HCEC 1CT (cell line): ENCODE results near the gene MYO1A.
"Not testable (repeated sequence)": the region's sequence is repeated elsewhere in the genome, so short reads cannot be mapped to it uniquely, and the experiment has no call there.

Source experiments
- DNase-seq: peaks from one replicate; pipeline ENCODE4 v3.0.0-alpha.2; 2017

MYO1A gene

DNA sequence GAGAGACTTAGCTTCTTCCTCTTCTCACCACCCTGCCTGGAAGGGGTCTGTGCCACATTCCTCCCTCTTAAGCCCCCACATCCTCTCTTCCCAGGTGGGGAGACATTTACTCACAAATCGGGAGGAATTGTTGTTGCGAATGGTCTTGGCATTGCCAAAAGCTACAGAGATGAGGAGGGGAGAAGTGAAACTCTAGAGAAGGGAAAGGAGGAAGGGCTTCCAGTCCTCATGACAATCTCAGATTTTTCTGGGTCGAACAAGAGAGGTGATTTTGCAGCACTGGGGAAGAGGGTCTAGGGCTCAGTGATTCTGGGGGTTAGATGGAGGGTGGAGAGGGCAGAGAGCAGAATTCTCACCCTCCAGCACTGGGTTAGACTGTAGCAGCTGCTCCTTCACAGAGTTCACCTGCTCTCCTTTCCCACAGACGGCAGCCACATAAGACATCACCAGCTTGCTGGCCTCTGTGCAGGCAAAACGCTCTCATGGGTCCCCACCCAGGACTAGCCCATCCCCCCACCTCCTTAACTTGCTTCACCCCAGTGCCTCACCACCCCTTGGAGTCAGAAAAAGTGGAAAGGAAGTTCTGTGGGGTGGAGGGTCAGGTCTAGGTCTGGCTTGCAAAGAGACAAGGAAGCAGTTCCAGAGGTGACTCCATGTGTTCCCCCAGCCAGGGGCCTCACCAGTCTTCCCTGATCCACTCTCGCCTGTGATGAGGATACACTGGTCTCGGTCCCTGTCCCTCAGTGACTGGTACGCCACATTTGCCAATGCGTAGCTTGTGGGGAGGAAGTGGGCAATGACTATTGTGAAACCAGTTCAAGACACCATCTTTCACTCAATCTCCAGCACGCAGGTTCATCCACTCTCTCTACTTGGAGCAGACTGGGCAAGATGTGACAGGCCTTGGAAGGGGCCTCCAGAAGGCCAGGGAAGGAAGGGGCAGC lies 2.7 kb downstream of the MYO1A start:
- DNase-seq = no peak

DNA sequence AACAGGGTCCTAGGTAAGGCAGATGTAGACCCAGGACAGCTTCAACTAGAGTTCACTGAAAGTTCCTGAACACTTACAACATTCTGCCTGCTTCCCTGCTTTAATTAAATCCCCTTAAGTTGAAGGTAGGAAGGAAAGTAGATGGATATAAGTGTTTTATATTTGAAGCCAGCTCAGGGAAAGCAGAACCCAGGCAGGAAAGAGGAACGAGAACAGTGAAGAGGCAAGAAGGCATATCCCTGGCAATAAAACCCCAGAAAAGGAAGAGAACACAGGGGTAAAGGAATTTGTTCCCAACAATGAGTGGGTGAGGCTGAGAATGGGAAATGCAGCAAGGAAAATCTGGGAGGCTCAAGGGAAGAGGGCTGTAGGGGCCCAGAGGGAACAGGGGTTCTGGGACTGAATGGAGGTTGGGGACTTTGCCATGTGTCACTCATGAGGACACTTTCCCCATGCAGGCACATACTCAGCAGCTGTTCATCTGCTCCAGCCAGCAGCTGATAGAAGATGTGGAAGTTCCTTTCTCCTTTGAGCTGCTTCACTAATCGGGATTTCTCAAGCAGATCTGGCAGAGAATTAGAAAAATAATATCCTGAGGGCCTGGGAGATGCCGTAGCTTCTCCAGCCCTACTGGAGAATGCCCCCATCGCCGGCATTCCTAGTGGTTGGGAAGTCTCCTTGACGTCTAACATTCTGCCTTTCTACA lies 3.7 kb downstream of the MYO1A start:
- no peak for DNase-seq

DNA sequence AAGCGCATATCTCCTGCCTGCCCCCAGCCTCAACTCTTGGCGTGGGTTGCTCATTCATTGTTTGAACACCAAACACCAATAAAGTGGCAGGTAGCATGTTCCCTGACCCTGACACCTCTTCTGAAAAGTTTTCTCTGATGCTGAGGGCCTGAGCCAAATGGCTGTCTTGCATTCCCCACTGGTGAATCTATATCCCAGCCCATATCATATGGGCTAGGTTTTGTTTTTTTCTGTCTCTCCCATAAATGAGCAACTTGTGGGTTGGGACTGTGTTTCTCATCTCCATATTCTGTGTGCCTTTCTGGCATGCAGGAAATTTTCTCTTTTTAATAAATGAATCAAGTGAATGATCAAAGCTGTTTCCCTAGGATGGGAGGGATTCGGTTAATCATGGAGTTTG lies 5.0 kb downstream of the MYO1A start:
- DNase-seq = peak; percentile 14

DNA sequence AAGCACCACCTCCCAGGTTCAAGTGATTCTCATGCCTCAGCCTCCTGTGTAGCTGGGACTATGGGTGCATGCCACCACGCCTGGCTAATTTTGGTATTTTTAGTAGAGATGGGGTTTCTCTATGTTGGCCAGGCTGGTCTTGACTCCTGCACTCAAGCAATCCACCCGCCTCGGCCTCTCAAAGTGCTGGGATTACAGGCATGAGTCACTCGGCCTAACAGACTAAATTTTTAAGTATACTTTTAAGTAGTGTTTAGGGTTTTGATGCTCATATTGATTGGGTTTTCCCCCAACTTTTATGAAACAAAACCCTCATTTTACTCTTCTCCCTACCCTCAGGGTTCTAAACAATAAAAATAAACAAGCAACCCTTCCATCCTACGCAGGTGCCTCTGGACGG lies 5.5 kb downstream of the MYO1A start:
- no peak for DNase-seq

DNA sequence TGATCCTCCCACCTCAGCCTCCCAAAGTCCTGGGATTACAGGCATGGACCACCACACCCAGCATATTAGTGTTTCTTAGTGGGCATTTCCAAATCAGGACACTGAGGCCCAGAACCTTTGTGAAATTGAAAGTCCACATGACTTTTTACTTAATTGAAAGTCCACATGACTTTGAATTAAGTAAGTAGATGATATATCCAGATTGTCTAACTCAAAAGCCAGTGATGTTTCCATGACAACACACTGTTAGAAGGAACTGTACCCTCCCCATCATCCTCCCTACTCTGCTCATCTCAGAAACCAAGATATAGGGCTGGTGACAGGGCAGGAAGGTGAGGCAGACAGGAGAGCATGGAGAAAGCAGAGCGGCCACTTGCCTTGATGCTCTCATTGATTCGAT lies 7.2 kb downstream of the MYO1A start:
- no peak for DNase-seq

DNA sequence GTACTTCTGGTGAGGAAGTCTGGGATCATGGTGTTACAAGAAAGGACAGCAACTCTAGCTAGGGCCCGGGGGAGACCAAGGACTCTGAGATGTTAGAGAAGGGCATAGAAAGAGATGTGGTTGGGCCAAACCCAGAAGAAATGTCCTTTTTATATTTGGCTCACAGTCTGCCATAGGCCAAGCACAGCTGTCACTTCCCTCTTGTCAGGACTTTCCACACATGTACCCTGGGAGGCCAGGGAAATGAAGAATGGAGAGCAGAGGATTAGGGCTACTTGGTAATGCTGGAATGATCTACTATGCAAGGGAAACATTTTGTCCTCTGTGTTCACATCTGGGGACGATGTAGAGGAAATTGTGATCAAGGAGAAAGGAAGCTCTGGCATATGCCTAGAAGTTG lies 9.2 kb downstream of the MYO1A start:
- DNase-seq = no peak

DNA sequence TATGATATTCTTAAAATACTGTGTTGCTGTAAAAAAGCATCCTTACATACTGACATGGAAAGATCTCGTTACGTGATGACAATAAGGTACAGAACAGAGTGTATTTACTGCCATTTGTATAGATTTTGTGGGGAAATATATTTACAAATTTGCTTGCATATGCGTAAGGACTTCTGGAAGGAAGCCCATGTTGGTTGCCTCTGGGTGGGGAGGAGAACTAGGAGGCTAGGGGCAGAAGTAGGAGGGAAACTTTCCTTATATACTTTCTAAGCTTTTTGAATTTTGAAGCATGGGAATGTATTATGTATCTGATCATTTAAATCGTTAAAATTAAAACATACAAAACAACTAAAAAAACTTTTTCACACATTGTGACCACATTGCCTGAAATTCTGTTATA lies 9.7 kb downstream of the MYO1A start:
- DNase-seq = no peak

DNA sequence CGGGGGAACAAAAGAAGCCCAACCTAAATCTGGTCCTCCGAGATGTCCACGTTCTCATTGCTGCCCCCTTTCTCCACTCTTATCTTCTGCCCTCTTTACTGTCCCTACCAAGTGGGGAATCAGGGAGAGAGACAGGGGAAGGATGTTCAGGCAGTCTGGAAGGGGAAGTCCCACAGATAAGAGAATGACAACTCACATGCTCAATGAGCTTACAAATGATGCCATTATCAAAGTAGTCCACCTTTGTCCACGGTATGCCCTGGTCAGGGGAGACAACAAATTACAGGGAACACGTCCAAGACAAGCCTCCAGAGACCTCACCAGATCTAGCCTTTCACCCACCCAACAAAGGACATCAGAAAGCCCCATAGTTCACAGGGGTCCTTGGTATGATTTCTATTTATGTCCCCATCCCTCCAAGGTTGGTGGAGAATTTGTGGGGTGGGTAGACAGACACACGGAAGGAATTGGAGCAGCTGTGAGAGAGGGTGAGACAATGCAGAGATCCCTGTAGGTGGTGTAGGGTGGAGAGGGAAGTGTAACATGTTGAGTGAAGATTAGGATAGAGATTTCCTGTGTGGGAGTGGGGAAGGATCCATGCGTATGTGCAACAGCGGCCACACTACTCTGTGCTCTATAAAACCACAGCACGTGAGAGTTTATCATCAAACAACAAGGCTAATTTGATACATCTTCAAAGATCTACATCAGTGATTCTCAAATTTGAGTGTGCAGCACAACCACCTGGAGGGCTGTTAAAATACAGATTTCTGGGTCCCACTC lies 10.7 kb downstream of the MYO1A start:
- no peak for DNase-seq

DNA sequence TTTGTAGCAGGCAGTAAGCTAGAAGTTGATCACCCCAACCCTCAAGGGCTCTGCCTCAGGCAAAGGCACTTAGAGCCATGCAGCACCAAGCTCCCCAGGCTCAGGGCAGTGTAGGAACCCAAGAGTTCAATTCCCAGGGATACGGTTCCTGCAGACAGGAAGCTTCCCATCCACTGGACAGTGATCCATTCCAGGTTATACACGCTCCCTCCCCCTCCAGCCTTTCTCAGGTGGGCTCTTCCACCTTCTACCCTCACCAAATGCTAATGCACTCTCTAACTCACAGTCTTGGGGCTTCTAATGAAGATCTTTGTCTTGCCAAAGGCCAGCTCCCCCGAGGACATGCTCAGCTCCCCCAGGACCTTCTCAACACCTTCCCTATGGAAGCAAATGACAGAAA lies 12.7 kb downstream of the MYO1A start:
- DNase-seq = no peak

DNA sequence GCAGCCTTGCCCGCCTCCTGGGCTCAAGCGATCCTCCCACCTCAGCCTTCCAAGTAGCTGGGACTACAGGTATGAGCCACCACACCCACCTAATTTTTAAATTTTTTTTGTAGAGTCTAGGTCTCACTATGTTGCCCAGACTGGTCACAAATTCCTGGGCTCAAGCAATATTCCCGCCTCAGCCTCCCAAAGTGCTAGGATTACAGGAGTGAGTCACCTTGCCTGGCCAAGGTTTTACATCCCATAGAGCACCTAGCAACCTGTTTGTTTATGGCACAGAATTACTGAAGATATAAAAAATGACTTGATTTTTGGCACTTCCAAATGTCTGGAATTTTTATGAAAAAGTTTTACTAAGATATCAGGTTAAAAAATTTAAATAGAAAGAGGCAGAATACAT lies 16.5 kb downstream of the MYO1A start:
- no peak for DNase-seq

DNA sequence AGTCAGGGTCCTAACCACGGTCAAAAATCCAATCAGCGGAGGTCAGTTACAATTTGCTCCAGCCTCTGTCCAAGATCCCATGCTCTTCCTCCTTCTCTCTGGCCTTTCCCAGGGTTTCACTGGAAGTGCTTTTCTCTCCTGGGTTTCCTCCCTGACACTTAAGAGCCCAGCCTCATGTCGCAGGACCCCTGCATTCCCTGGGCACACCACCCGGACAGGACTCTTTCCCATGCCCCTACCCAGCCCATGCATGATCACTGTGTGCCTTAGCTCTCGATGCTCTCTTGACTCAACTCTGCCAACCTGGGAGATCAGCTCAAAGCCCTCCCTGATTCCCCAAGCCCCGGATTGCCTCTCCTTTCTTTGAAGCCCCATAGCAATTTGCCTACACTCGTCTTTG lies 18.1 kb downstream of the MYO1A start:
- DNase-seq = no peak

DNA sequence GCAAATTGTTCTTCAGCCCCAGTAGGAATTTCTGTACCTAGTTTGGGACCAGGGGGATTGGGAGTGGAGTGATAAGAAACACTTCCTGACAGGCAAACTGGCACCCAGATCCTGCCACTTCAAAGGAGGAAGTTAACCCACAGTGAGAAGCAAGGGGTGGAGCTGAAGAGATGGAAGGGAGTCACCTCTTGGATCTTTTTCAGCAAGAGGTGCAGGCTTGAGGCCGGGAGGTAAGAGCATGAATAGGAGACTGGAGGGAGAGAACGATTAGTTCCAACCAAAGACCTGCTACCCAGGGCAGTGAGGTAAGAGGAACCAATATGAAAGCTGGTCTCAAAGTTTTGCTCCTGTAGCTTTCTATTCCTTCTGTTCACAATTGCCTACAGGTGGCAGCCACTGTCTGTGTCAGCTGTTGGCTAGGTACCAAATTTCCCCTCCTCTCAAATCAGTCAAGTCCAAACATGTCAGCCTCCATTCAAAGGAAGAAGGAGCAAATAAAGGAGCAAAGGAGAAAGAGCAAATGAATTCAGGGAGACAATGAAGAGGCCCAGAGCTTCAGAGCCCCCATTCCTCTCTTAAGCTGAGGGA lies 18.7 kb downstream of the MYO1A start:
- no peak for DNase-seq

DNA sequence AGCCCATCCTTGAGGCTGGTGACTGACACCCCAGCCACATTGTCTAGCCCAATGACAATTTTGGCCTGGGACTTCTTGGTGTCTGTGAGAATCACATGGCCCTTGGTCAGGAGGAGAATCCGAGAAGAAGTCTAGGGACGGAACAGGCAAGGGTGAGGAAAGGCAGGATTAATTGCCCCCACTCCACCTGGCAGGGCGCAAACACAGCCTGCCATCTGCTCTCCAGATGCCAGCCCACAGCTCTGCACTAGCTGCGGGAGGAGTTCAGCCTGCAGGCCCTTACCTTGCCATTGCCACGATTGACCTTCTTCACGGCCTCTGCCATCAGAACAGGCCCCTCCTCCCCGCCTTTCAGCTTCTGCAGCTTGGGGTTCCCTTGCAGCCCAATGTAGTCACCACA lies 20.5 kb downstream of the MYO1A start:
- no peak for DNase-seq

DNA sequence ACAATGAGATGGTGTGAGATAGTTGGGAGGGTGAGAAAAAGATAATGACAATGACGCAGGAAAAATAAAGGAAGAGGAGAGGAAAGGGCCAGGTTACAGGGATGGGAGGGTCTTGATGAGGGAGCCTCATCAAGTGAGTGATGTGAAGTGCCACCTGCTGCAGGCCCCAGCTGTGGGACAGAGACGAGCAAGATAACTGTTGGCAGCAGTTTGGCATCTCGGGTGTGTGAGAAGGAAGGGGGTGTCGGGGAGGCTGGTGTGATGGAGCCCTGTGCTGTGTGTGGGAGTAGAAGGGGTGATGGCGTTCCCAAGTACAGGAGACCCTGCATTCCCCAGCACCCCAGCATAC lies 22.1 kb downstream of the MYO1A start:
- no peak for DNase-seq

DNA sequence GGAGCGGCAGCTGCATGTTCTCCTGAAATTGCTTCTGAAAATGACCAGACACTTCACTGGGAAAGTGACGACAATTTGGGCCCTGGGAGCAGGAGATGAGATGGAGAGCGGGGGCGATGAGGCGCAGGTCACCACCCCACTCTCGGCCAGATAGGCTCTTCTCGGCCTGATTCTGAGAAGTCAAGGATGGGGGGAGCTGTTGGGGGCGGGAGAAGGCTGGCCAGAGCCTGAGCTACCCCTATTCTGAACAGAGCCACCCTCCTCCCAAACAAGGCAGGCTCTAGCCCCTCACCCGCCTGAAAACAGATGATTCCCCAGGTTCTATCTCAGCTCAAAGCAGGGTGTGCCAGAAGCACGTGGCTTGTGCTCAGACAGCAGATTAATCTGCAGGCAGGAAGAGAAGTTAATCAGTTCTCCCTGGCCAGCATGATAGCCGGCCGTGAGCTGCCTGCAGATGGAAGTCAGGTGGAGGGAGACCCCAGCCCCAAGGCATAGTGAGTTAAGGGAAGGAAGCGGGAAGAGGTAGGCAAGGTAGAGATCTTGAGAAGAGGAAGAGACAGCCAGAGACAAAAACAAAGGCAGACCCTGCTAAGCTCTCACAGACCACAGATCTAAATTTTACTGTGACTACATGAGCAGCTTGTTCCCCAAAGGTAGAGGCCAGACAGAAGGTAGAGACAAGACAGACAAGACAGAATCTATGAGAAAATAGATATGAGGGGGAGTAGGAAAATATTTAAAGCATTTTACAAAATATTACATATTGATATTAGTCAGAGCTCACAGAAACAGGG lies 22.7 kb downstream of the MYO1A start:
- DNase-seq = no peak

DNA sequence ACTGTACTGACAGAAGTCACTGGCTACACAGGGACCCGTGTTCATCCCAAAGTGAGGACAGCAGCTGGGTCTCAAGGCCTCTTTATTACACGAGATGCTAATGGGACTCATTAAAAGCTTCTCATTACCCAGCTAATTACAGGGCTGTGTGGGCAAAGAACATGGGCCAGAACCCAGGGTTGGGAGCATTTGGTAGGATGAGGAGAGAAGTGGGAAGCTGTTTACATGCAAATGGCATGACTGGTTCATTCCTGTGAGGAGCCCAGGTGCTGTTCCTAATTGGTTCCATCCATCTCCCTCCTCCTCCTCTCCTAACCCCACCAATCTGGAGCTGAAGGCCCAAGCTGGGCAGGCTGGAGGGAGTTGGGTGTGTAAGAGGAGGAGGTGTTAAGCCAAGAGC lies 24.7 kb downstream of the MYO1A start:
- no peak for DNase-seq

DNA sequence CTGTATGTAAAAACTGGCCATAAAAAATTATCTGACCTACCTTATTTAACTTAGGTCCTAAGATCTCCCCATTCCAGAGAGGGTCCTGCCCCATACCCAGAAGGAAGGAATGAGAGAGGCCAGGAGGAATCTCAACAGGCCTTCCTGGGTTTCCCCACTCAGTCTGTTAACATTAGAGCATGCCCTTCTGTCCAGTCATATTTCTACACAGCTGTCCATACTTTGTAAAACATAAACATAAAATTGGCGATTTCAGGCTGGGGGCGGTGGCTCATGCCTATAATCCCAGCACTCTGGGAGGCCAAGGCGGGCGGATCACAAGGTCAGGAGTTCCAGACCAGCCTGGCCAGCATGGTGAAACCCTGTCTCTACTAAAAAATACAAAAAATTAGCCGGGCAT lies 27.6 kb downstream of the MYO1A start:
- DNase-seq = peak; percentile 46

DNA sequence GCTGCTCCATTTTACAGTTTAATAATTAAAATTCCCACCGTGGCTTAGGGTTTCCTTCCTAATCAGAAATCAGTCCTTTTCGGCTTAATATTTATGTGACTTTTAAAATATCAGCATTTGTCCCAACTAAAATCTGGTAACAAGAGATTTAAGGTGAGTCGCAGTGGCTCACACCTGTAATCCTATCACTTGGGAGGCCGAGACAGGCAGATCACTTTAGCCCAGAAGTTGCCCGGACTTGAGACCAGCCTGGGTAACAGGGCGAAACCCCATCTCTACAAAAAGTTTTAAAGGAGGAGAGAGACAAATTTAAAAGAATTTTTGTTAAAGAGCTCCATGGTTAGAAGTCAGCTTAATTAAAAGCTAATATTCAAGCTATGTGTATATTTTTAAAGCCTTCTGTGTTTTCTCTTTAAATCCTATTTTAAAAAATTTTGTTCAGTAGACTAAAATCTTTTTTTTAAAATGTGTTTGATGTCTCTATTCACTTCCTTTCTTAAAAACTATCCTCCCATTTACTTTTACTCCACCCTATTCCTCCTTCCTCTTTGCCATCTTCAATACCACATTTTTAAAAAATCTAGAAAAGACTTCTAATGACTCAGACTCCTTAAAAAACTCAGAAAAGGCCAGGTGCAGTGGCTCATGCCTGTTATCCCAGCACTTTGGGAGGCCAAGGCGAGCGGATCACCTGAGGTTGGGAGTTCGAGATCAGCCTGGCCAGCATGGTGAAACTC lies 29.8 kb downstream of the MYO1A start:
- DNase-seq = no peak

DNA sequence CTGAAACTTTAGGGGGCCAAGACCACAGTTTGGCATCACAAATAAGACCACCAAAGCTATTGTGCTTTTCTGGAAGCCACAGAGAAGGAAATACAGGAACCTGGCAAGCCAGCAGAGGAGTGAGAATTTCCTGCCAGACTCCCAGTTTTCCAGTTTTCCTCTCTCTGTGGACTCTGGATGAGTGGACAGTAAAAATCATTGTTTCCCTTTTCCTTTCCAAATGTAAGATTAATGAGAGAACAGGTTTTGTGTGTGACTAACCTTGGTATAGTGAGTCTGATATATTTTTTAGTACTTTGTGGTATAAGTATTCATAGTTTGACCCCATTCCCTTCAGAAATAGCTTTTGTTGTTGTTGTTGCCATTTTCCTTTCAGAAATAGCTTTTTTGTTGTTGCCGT lies 31.0 kb downstream of the MYO1A start:
- DNase-seq = no peak

DNA sequence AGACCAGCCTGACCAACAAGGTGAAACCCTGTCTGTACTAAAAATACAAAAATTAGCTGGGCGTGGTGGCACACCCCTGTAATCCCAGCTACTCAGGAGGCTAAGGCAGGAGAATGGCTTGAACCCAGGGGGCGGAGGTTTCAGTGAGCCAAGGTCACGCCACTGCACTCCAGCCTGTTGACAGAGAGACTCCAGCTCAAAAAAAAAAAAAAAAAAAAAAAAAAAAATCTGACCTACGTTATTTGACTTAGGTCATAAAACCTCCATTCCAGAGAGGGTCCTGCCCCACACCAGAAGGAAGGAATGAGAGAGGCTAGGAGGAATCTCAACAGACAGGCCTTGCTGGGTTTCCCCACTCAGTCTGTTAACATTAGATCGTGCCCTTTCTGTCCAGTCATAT lies 31.6 kb downstream of the MYO1A start:
- not testable (repeated sequence) for DNase-seq

DNA sequence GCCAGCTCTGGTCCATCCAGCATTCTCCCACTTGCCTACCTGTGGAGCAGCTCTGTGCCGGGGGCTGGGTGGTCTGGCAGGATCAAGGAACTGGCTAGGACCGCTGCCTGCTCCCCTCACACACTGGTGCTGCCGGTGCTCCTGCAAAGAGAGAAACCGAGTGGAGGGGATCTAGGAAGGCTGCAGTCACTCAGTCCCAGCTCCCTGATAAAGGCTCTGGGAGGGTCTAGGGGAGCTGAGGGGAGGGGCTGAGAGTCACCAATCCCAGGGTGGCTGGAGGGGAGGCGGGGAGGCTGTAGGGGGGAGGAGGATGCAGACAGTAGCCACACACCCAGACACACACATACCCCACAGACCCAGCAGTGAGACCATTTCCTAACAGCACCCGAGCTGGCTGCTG lies 33.6 kb downstream of the MYO1A start, which contains the start of gene TAC3:
TSS of gene TAC3 (minus strand) at position 182 of the 400 bp plus-strand sequence. CDS start 732 bp downstream, outside the sequence.
- no peak for DNase-seq
